IMR-90 (cell line): ENCODE measurements around the gene RAC3. TPM values are rescaled to one million over a fixed set of nuclear protein-coding genes. Genes with fewer than 3 reads are reported as not detected.

Experiments used
- ATAC-seq: fragments of 200-7000 bp; cut with Tn5 transposase; 2 replicates; pipeline ENCODE4 v1.9.1; 2020; ENCODE audit warnings: low read depth, mild to moderate bottlenecking, moderate library complexity
- BruUV-seq: library from RNA; stranded (reverse); fragments of 400-500 nt; replicated peaks from 2 replicates; lab custom pipeline; 2021; lab: Mats Ljungman, UMichigan
- CTCF ChIA-PET: fragments of 300-600 bp; formaldehyde crosslinking; extraction: SDS; loops from one replicate; lab custom pipeline; 2021; ENCODE audit warnings: antibody characterized with exemption; lab: Yijun Ruan, JAX
- POLR2A ChIA-PET: fragments of 300-600 bp; sonication (Branson Sonifier 250); formaldehyde crosslinking; loops from one replicate; lab custom pipeline; 2022; ENCODE audit warnings: antibody characterized with exemption; ENCODE audit not compliant: unreplicated experiment; lab: Charles Lee
- DNase-seq: peaks from one replicate; pipeline ENCODE4 v3.0.0; 2013
- H2AFZ ChIP-seq: replicated peaks from 2 replicates; pipeline ENCODE3; 2013; ENCODE audit warnings: low read length, mild to moderate bottlenecking; ENCODE audit not compliant: poor library complexity
- H2AK5ac ChIP-seq: 2 replicates; pipeline ENCODE4 v1.6.1; 2013; ENCODE audit warnings: low read depth, low read length, inconsistent platforms
- H2AK9ac ChIP-seq: replicated peaks from 2 replicates; pipeline ENCODE3; 2013; ENCODE audit warnings: mild to moderate bottlenecking, low read depth, low read length, moderate library complexity; ENCODE audit not compliant: poor library complexity
- H2BK120ac ChIP-seq: 2 replicates; pipeline ENCODE4 v1.6.1; 2013; ENCODE audit warnings: low read depth, low read length, inconsistent platforms
- H2BK15ac ChIP-seq: 3 replicates; pipeline ENCODE4 v1.6.1; 2013; ENCODE audit warnings: low read depth, low read length, inconsistent platforms
- H2BK20ac ChIP-seq: 2 replicates; pipeline ENCODE4 v1.6.1; 2013; ENCODE audit warnings: low read depth, mild to moderate bottlenecking, inconsistent platforms, low read length, moderate library complexity
- H2BK5ac ChIP-seq: 2 replicates; pipeline ENCODE4 v1.6.1; 2013; ENCODE audit warnings: mild to moderate bottlenecking, low read depth, low read length, inconsistent platforms; ENCODE audit not compliant: poor library complexity, severe bottlenecking
- H3K14ac ChIP-seq: replicated peaks from 2 replicates; pipeline ENCODE4 v1.6.1; 2013; ENCODE audit warnings: low read depth, low read length, inconsistent platforms
- H3K18ac ChIP-seq: 2 replicates; pipeline ENCODE4 v1.6.1; 2013; ENCODE audit warnings: low read depth, low read length, control low read depth
- H3K23ac ChIP-seq: 2 replicates; pipeline ENCODE4 v1.6.1; 2013; ENCODE audit warnings: low read depth, low read length, inconsistent platforms
- H3K27ac ChIP-seq: 2 replicates; pipeline ENCODE4 v1.5.1; 2013; ENCODE audit warnings: mild to moderate bottlenecking, control low read depth, low read length; ENCODE audit not compliant: insufficient read depth
- H3K27me3 ChIP-seq: 2 replicates; pipeline ENCODE4 v1.6.1; 2013; ENCODE audit warnings: low read length; ENCODE audit not compliant: control insufficient read depth, insufficient read depth
- H3K36me3 ChIP-seq: 2 replicates; pipeline ENCODE4 v1.6.1; 2013; ENCODE audit warnings: low read length, mixed read lengths; ENCODE audit not compliant: control insufficient read depth, insufficient read depth
- H3K4ac ChIP-seq: 2 replicates; pipeline ENCODE4 v1.6.1; 2013; ENCODE audit warnings: low read depth, low read length, inconsistent platforms
- H3K4me1 ChIP-seq: 2 replicates; pipeline ENCODE4 v1.6.1; 2013; ENCODE audit warnings: low read length, mixed read lengths; ENCODE audit not compliant: control insufficient read depth, insufficient read depth
- H3K4me2 ChIP-seq: 2 replicates; pipeline ENCODE4 v1.6.1; 2013; ENCODE audit warnings: low read depth, mild to moderate bottlenecking, control low read depth, low read length, moderate library complexity
- H3K4me3 ChIP-seq: 2 replicates; pipeline ENCODE4 v1.5.1; 2013; ENCODE audit warnings: low read depth, mild to moderate bottlenecking, control low read depth, low read length, moderate library complexity; ENCODE audit not compliant: insufficient read depth
- H3K56ac ChIP-seq: 2 replicates; pipeline ENCODE4 v1.6.1; 2013; ENCODE audit warnings: low read length, inconsistent platforms; ENCODE audit not compliant: insufficient read depth; ENCODE audit errors: extremely low read depth
- H3K79me1 ChIP-seq, 2 experiments: 2 replicates each; pipeline ENCODE4 v1.6.1; 2013; ENCODE audit warnings: low read length in 2 of 2, inconsistent platforms in 1 of 2, low read depth in 1 of 2
- H3K9ac ChIP-seq: 2 replicates; pipeline ENCODE4 v1.6.1; 2013; ENCODE audit warnings: low read depth, low read length, control low read depth
- H3K9me1 ChIP-seq: 2 replicates; pipeline ENCODE4 v1.6.1; 2013; ENCODE audit warnings: low read length, inconsistent platforms; ENCODE audit not compliant: insufficient read depth
- H3K9me3 ChIP-seq: 2 replicates; pipeline ENCODE4 v1.6.1; 2013; ENCODE audit warnings: low read length; ENCODE audit not compliant: control insufficient read depth, insufficient read depth
- H4K20me1 ChIP-seq: 2 replicates; pipeline ENCODE4 v1.6.1; 2013; ENCODE audit warnings: low read length, inconsistent platforms; ENCODE audit not compliant: insufficient read depth
- H4K5ac ChIP-seq: 2 replicates; pipeline ENCODE4 v1.6.1; 2013; ENCODE audit warnings: mild to moderate bottlenecking, low read depth, low read length, control low read depth
- H4K8ac ChIP-seq, 2 experiments: 2 replicates each; pipeline ENCODE4 v1.6.1; 2013; ENCODE audit warnings: low read depth in 2 of 2, low read length in 2 of 2, control low read depth in 1 of 2, inconsistent platforms in 1 of 2
- H4K91ac ChIP-seq: 2 replicates; pipeline ENCODE4 v1.6.1; 2013; ENCODE audit warnings: low read depth, low read length, inconsistent platforms; ENCODE audit not compliant: insufficient read depth
- CEBPB ChIP-seq: IDR thresholded peaks from 2 replicates; pipeline ENCODE4 v1.6.1; 2012; ENCODE audit warnings: low read depth, low read length, improper control_type of control experiment
- MAZ ChIP-seq: IDR thresholded peaks from 2 replicates; pipeline ENCODE4 v1.6.1; 2012; ENCODE audit warnings: low read depth, mild to moderate bottlenecking, low read length, improper control_type of control experiment, moderate library complexity, borderline replicate concordance
- RAD21 ChIP-seq: IDR thresholded peaks from 2 replicates; pipeline ENCODE4 v1.6.1; 2012; ENCODE audit warnings: low read length, improper control_type of control experiment
- RCOR1 ChIP-seq: IDR thresholded peaks from 2 replicates; pipeline ENCODE4 v1.6.1; 2012; ENCODE audit warnings: mild to moderate bottlenecking, low read length, improper control_type of control experiment; ENCODE audit not compliant: insufficient replicate concordance
- RFX5 ChIP-seq: IDR thresholded peaks from 2 replicates; pipeline ENCODE4 v1.8.0; 2012; ENCODE audit warnings: low read depth, mild to moderate bottlenecking, low read length, moderate library complexity
- WGBS, 2 experiments: methylation state at CpG; one replicate each; pipeline versions ENCODE4 v1.1.5 to v1.1.7; 2013; ENCODE audit warnings: missing lambda C conversion rate in 2 of 2; ENCODE audit not compliant: insufficient read length in 1 of 2; ENCODE audit errors: extremely low coverage in 2 of 2; 5-methylcytosine and 5-hydroxymethylcytosine counted together
- dilution Hi-C: fragments of 300-500 bp; cut with HindIII; formaldehyde crosslinking; loops from one replicate; pipeline ENCODE4 v1.14.3; 2018; ENCODE audit warnings: low sequenced_read_pairs; ENCODE audit not compliant: unreplicated experiment
- in situ Hi-C: fragments of 300-500 bp; cut with MboI; formaldehyde crosslinking; loops from 3 replicates; pipeline ENCODE4 v1.14.3; 2019; ENCODE audit warnings: low sequenced_read_pairs, inconsistent platforms, mixed read lengths
- intact Hi-C: fragments of 100-400 bp; cut with micrococcal nuclease; formaldehyde crosslinking; loops from 2 replicates; pipeline ENCODE4 v1.10.0; 2022
- polyA plus RNA-seq, 3 experiments: library from polyadenylated mRNA; depleted of rRNA; stranded (reverse); fragments of >200 nt; gene quantifications; 2 replicates each; pipeline ENCODE4 v1.2.3, GENCODE V29; 2012; ENCODE audit warnings: low replicate concordance in 1 of 3
- total RNA-seq: library from RNA; depleted of rRNA; stranded (reverse); fragments of >200 nt; gene quantifications from 2 replicates; pipeline ENCODE4 v1.2.3, GENCODE V29; 2012

Gene RAC3
- total and polyA plus RNA-seq, 2 of the 4 experiments (the other 2 are of a cell fraction), result 5.7 to 23.4 TPM

DNA sequence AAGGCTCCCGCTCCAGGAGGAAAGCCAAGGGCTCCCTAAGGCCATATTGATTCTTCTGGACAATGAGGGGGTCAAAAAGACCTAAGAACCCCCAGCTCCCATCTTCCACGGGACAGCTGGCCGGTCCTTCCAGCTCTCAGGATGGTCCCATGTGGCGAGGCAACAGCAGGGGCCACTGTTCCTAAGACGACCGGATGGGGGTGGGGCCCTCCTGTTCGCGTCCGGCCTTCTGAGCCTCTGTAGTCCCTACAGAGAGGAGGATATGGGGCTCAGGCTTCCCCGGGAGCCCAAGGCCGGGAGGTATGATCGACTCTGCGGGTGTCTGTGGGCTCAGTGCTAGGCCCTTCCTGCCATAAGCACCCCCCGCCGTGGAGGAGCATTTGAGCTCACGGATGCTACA lies 12.0 kb downstream of the RAC3 start:
- 89% methylated on average over 4 of the region's 16 CpGs; no CpG with 5 or more reads in 1 of the 2 experiments for WGBS, 2 experiments
- H3K27ac ChIP-seq, result no peak overlapping the region
- H4K20me1 ChIP-seq, result peaks cover 3% of the 10 kb centered on the region
- H2BK15ac ChIP-seq, result no peak overlapping the region
- no peak overlapping the region for H2AK5ac ChIP-seq
- H3K4ac ChIP-seq, result no peak overlapping the region
- no peak overlapping the region for H2BK20ac ChIP-seq
- peaks cover 16% of the 10 kb centered on the region for H3K36me3 ChIP-seq
- no peak overlapping the region for H2AK9ac ChIP-seq
- intact Hi-C loops, result no loop called here
- ATAC-seq (no peak), DNase-seq (no peak)
- no peak overlapping the region for H3K18ac ChIP-seq
- H3K9ac ChIP-seq, result no peak overlapping the region
- no peak overlapping the region for H4K91ac ChIP-seq
- H3K9me1 ChIP-seq, result peaks cover 9% of the 10 kb centered on the region
- no TSS peak for BruUV-seq
- no peaks in the 10 kb centered on the region for H3K79me1 ChIP-seq
- no peak overlapping the region for H3K4me2 ChIP-seq
- TF ChIP-seq RFX5 (no peak), RAD21 (no peak), CEBPB (no peak), MAZ (no peak), RCOR1 (no peak)
- H3K23ac ChIP-seq, result no peak overlapping the region
- no peak overlapping the region for H4K5ac ChIP-seq
- H3K27me3 ChIP-seq, result no peaks in the 10 kb centered on the region
- no peak overlapping the region for H2AFZ ChIP-seq
- ChIA-PET POLR2A (no interaction called here), CTCF (no interaction called here)
- H3K9me3 ChIP-seq, result no peaks in the 10 kb centered on the region
- H3K56ac ChIP-seq, result no peak overlapping the region
- no peaks in the 10 kb centered on the region for H3K4me1 ChIP-seq
- H4K8ac ChIP-seq, result no peak overlapping the region
- in situ Hi-C loops, result no loop called here
- no peak overlapping the region for H2BK5ac ChIP-seq
- no peak overlapping the region for H2BK120ac ChIP-seq
- no peak overlapping the region for H3K14ac ChIP-seq
- dilution Hi-C loops, result no loop called here
- no peak overlapping the region for H3K4me3 ChIP-seq
